Activated T-cell treated with anti-CD3 and anti-CD28 coated beads, Interleukin-2, amount 50 U/mL, for 1 hour (primary cell): ENCODE measurements around the gene GUCY1A1.

ENCODE experiments used
- DNase-seq: peaks from one replicate; pipeline ENCODE4 v3.0.0-alpha.2; 2020

Gene GUCY1A1

GRCh38 chr4:155694100-155694785 lies 27.6 kb downstream of the GUCY1A1 start:
- no peak for DNase-seq

DNA sequence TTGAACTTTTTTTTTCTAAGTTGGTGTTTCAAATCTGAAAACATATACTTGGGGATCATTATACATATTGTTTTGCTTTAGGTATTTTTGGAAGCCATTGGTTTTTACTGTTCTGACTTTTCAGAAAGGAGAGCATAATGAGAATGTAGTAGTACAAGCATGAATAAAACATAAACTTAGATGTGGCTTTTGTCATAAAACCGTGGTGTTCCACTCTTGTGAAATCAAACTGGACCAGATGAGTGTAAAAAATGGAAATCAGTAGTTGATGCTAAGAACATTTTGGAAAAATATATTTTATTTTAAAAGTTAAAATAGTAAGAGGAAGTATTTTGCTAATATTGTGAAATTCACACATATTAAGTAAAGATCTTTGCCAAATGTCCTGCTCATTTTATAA lies 29.6 kb downstream of the GUCY1A1 start:
- no peak for DNase-seq

- no peak for DNase-seq
Observed at GRCh38 chr4:155696726-155697125, 30.1 kb downstream of the GUCY1A1 start.

- no peak for DNase-seq
Observed at GRCh38 chr4:155701827-155702226, 35.2 kb downstream of the GUCY1A1 start.

DNA sequence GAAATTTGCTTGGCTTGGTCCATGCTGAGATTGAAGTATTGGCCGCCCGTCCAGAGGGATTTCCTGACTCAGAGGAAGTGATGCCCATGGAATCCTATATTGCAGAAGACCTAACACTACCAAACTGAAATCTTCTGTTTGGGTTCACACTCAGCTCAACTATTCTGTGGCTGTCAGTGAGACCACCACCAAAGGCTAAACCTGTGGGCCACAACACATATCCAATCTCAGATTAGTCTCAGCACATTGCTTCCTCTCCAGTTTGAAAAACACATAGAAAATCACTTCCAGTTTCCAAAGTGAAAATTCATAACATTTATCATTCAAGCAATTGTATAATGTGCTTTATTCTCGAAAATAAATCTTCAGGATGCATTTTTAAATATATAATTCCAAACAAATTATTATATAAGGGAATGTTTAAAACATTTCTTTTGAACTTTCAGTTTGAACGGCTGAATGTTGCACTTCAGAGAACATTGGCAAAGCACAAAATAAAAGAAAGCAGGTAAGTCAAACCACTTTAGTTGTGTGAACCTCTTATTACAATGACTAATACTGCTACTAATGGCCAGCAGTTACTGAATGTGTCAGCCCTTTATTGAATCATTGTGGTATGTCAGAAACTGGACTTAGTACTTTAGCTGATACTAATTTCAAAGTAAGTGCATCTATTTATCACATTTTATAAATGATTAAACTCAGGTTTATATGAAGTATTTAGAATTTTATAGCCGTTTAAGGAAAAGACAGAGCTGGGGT lies 37.0 kb downstream of the GUCY1A1 start:
- DNase-seq = no peak

GRCh38 chr4:155704841-155705404 lies 38.3 kb downstream of the GUCY1A1 start:
- no peak for DNase-seq

DNA sequence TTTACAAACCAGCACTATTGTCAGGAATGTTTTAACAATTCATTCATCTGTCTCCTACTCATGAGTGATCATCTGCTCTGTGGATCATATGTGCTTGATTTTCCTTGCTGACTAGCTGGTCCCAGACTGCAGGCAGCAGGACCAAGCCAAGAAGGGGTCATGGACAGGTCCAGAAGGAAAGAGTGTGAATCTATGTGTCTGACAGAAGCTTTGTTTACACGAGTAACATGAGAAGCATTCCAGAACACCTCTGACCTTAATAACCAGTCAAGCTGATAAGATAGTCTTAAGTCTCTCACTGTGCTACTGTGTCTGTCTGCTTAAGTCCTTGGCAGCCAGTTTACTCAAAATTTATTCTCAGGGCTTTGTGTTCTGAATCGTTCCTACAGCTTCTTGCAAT lies 39.0 kb downstream of the GUCY1A1 start:
- DNase-seq = no peak

DNA sequence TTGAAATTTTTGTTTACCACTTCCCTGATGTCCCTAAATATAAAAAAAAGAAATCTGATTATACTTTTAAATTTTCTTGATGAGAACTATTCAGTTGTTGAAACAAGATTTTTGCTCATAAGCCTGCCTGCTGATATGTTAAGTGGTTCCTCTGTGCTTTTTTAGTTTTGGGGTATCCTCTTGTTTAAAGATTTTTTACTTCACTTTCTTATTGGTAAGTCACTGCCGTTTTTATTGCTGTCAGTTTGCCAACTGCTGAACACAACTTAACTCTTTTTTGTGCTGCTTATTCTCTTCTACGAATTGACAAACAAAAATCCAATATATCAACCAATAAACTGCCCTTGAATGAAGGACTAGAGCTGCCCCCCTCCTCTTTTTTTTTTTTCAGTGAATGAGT lies 39.5 kb downstream of the GUCY1A1 start:
- no peak for DNase-seq

- no peak for DNase-seq
Observed at GRCh38 chr4:155707251-155707650, 40.6 kb downstream of the GUCY1A1 start.

DNA sequence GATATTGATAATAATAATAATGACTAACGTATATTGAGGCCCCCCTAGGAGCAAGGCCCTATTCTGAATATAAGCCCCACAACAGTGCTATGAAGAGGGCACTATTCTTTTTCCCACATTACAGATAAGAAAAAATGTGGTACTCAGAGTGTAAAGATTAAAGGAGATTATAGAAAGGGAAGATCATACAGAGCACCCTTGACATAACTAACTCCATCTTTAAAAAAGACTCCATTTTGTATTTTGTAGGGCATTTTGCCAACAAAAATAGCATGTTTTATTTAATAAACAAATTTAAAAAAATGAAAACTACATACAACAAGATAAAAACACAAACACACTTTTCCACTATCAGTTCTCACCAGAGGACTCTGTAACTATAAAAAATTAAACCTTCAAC lies 42.1 kb downstream of the GUCY1A1 start:
- no peak for DNase-seq

- no peak for DNase-seq
Observed at GRCh38 chr4:155709918-155710317, 43.3 kb downstream of the GUCY1A1 start.

DNA sequence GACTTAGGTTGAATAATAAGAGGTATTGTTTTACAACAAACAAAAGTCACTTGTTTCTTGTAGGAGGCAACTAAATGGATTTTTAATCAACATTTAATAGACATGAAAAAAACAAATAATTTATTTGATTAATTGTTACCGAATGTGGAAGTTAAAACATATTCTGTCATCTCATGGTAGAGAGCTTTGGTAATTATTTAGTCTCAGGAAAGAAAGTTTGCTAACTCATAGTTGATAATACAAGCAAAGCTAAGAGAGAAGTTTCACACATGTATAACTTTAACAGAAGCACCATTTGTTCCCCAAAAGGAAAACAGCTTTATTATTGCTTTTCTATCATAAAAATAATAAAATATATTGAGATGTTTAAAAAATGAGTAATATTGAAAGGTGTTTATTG lies 44.9 kb downstream of the GUCY1A1 start:
- DNase-seq = no peak

GRCh38 chr4:155712846-155713245 lies 46.2 kb downstream of the GUCY1A1 start:
- DNase-seq = no peak

GRCh38 chr4:155713911-155714310 lies 47.3 kb downstream of the GUCY1A1 start:
- DNase-seq = no peak

DNA sequence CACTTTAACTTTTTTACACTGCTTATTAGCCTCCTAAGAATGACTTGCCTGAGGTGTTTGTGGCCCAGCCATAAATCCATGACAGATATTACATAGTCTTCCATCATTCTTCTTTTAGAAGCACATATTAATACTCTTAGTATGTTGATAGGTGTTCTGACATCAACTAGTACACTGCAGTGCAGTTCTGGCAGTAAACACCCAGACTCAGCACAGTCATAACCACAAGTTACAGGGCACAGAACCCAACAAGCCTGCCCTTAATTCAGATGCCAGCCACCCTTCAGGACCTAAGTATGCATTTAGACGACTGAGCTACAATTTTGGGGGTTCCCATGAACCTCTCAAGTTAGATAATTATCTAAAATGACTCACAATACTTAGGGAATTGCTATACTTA lies 55.7 kb downstream of the GUCY1A1 start:
- no peak for DNase-seq

- no peak for DNase-seq
Observed at GRCh38 chr4:155722816-155723499, 56.3 kb downstream of the GUCY1A1 start.

DNA sequence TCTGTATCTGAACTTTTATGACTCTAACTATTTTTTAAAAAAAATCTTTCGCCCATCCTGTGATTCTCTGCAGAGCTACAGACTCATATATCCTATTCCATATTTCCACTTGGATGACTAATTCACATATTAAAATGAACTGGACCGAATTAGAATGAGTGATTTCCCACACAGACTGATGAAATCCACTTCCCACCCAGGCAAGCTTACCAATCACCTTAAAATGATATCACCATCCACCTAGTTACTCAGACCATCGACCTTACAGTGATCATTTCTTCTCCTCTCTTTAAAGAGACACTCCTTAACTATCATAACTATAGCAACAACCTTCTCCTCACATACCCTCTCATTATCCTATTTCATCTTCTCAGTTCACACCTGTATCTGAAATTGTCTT lies 58.1 kb downstream of the GUCY1A1 start:
- DNase-seq = no peak

GRCh38 chr4:155734065-155734464 lies 67.4 kb downstream of the GUCY1A1 start:
- no peak for DNase-seq

- no peak for DNase-seq
Observed at GRCh38 chr4:155734951-155735350, 68.3 kb downstream of the GUCY1A1 start.

- DNase-seq = no peak
Observed at GRCh38 chr4:155735496-155735895, 68.8 kb downstream of the GUCY1A1 start.

DNA sequence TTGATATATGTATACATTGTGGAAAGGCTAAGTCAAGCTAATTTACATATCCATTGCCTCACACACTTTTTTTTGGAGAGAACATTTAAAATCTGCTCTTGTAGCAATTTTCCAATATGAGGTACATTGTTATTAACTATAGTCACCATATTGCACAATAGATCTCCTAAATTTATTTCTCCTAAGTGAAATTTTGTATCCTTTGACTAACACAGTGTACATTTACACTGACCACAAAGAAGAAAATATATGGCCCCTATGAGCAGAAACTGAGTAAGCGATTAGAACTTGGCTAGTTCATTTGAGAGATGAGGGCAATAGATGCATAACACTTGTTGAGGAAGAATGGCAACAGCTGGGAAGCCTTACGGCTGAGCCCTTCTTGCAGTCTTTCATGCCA lies 71.9 kb downstream of the GUCY1A1 start:
- DNase-seq = no peak

- no peak for DNase-seq
Observed at GRCh38 chr4:155741546-155741945, 74.9 kb downstream of the GUCY1A1 start.

GRCh38 chr4:155742310-155743015 lies 75.8 kb downstream of the GUCY1A1 start:
- DNase-seq = no peak
